Hepatocyte (in vitro differentiated cells): ENCODE measurements around the gene ALKBH4.
"Not testable (repeated sequence)": the region's sequence is repeated elsewhere in the genome, so short reads cannot be mapped to it uniquely, and the experiment has no call there.

Source experiments
- CTCF ChIP-seq: fragments of 200-600 bp; sonication (generic); IDR thresholded peaks from 2 replicates; pipeline ENCODE4 v1.5.1; 2016; ENCODE audit warnings: antibody characterized with exemption, mild to moderate bottlenecking; ENCODE audit not compliant: poor library complexity
- EZH2 ChIP-seq: fragments of 200-600 bp; sonication (generic); IDR thresholded peaks from 2 replicates; pipeline ENCODE4 v1.6.1; 2016; ENCODE audit warnings: antibody characterized with exemption, mild to moderate bottlenecking, borderline replicate concordance
- EZH2phosphoT487 ChIP-seq: fragments of 200-600 bp; sonication (generic); IDR thresholded peaks from one replicate; pipeline ENCODE4 v1.6.1; 2018; ENCODE audit warnings: antibody characterized with exemption, mild to moderate bottlenecking, low read depth, moderate library complexity; ENCODE audit not compliant: unreplicated experiment, severe bottlenecking

GRCh38 chr7:102497308-102497707 is 32.6 kb upstream of the ALKBH4 start:
- not testable (repeated sequence) for TF ChIP-seq CTCF, EZH2, EZH2phosphoT487
